Measurements from ENCODE around the gene UVRAG. TPM values are rescaled to one million over a fixed set of nuclear protein-coding genes. Genes with fewer than 3 reads are reported as not detected.

UVRAG gene
- total and polyA plus RNA-seq, 2 of the 13 experiments (the other 11 are each of a cell fraction or from before 2014, with no cell fraction given): 9.7 to 17.3 TPM

- ChIA-PET CTCF (ENCODE audit: low intra/inter-chr PET ratio, low total read pairs) (interaction anchor here (2.3 kb wide), 1 partner anchor 255 kb away, joined by 14 read pairs; no protein-coding TSS in a partner anchor), POLR2A (no interaction called here)
- H3K27ac ChIP-seq (ENCODE audit: extremely low read length, insufficient read depth, low read length): no peak overlapping the region
- H3K9me3 ChIP-seq (ENCODE audit: low read length): no peaks in the 10 kb centered on the region
- no peak overlapping the region for H3K4me3 ChIP-seq (replicated peaks in 1 of 3; ENCODE audit: insufficient read depth in 1 of 3, low read depth in 2 of 3, low read length in 3 of 3)
- no peak for ATAC-seq
- intact Hi-C loops (cut with micrococcal nuclease; ENCODE audit: unreplicated experiment) (loop anchor here (1.0 kb wide), 1 partner anchor 254 kb away; no protein-coding TSS in a partner anchor), in situ Hi-C loops (cut with HindIII; ENCODE audit: extremely low pct_ligation_motif_present, low pct_unique_long_range_greater_than_20kb) (loop anchor here (5.0 kb wide), 1 partner anchor 249 kb away; no protein-coding TSS in a partner anchor)
- H4K20me1 ChIP-seq (ENCODE audit: insufficient read depth, low read length): no peaks in the 10 kb centered on the region
- no peak for FAIRE-seq
- 85% methylated on average over 5 of the region's 5 CpGs for WGBS (ENCODE audit: low lambda C conversion rate)
- no TSS peak for BruUV-seq (replicated peaks)
- no peak for DNase-seq (ENCODE audit: low spot score)
- H3K36me3 ChIP-seq (replicated peaks in 1 of 2; ENCODE audit: control insufficient read depth in 1 of 2, insufficient read depth in 2 of 2, low read length in 2 of 2): no peaks in the 10 kb centered on the region
- H3K4me2 ChIP-seq (ENCODE audit: low read depth, low read length): peak overlapping the region; percentile 85
- H3K27me3 ChIP-seq (ENCODE audit: control insufficient read depth in 1 of 2, insufficient read depth in 2 of 2, low read length in 2 of 2): no peaks in the 10 kb centered on the region
- H2AFZ ChIP-seq (ENCODE audit: low read length): no peak overlapping the region
- TF ChIP-seq SOX13 (IDR thresholded peaks at IDR 0.05): no peak
- TF ChIP-seq SOX13 (CRISPR knock-in tag; conservative IDR thresholded peaks at IDR 0.05 in 1 of 2, IDR thresholded peaks at IDR 0.05 in 1 of 2): no peak
- TF ChIP-seq MAF1 (CRISPR knock-in tag; IDR thresholded peaks at IDR 0.05; ENCODE audit: borderline replicate concordance): no peak
- no peak for TF ChIP-seq ARHGAP35 (CRISPR knock-in tag; IDR thresholded peaks at IDR 0.05; ENCODE audit: borderline replicate concordance)
- TF ChIP-seq XBP1 (CRISPR knock-in tag; IDR thresholded peaks at IDR 0.05): no peak
- TF ChIP-seq ZNF777 (CRISPR knock-in tag; IDR thresholded peaks at IDR 0.05): no peak
- TF ChIP-seq, protein P1, sequence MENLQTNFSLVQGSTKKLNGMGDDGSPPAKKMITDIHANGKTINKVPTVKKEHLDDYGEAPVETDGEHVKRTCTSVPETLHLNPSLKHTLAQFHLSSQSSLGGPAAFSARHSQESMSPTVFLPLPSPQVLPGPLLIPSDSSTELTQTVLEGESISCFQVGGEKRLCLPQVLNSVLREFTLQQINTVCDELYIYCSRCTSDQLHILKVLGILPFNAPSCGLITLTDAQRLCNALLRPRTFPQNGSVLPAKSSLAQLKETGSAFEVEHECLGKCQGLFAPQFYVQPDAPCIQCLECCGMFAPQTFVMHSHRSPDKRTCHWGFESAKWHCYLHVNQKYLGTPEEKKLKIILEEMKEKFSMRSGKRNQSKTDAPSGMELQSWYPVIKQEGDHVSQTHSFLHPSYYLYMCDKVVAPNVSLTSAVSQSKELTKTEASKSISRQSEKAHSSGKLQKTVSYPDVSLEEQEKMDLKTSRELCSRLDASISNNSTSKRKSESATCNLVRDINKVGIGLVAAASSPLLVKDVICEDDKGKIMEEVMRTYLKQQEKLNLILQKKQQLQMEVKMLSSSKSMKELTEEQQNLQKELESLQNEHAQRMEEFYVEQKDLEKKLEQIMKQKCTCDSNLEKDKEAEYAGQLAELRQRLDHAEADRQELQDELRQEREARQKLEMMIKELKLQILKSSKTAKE (CRISPR knock-in tag; IDR thresholded peaks at IDR 0.05; ENCODE audit: borderline replicate concordance): no peak
- TF ChIP-seq NAIF1 (CRISPR knock-in tag; IDR thresholded peaks at IDR 0.05; ENCODE audit: borderline replicate concordance): no peak
- TF ChIP-seq CREB1 (IDR thresholded peaks at IDR 0.05): no peak
- no peak for TF ChIP-seq CREB1 (CRISPR knock-in tag; IDR thresholded peaks at IDR 0.05)
- TF ChIP-seq, protein P2, sequence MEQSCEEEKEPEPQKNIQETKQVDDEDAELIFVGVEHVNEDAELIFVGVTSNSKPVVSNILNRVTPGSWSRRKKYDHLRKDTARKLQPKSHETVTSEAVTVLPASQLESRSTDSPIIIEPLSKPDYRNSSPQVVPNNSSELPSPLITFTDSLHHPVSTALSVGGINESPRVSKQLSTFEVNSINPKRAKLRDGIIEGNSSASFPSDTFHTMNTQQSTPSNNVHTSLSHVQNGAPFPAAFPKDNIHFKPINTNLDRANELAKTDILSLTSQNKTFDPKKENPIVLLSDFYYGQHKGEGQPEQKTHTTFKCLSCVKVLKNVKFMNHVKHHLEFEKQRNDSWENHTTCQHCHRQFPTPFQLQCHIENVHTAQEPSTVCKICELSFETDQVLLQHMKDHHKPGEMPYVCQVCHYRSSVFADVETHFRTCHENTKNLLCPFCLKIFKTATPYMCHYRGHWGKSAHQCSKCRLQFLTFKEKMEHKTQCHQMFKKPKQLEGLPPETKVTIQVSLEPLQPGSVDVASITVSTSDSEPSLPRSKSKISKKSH (CRISPR knock-in tag; IDR thresholded peaks at IDR 0.05; ENCODE audit: borderline replicate concordance): 0 out of 2 replicates have a peak, but pooled peaks have one; percentile 2
- TF ChIP-seq RARA (CRISPR knock-in tag; IDR thresholded peaks at IDR 0.05): no peak
- no peak for TF ChIP-seq ZFP1 (CRISPR knock-in tag; IDR thresholded peaks at IDR 0.05)
- no peak for TF ChIP-seq DMAP1 (CRISPR knock-in tag; IDR thresholded peaks at IDR 0.05)
- TF ChIP-seq ZNF891 (CRISPR knock-in tag; IDR thresholded peaks at IDR 0.05): 0 out of 2 replicates have a peak, but pooled peaks have one; percentile 17
- no peak for TF ChIP-seq HES4 (CRISPR knock-in tag; IDR thresholded peaks at IDR 0.05; ENCODE audit: borderline replicate concordance)
- 0 out of 2 replicates have a peak, but pooled peaks have one; percentile 46 for TF ChIP-seq ZNF598 (CRISPR knock-in tag; IDR thresholded peaks at IDR 0.05; ENCODE audit: borderline replicate concordance)
- no peak for TF ChIP-seq MEF2D (CRISPR knock-in tag; IDR thresholded peaks at IDR 0.05)
- peaks cover 93% of the 10 kb centered on the region for H3K4me1 ChIP-seq (ENCODE audit: insufficient read depth, low read length)
- no peaks in the 10 kb centered on the region for H3K79me2 ChIP-seq (ENCODE audit: insufficient read depth, low read length)
- H3K9ac ChIP-seq (ENCODE audit: insufficient read depth, low read depth, low read length): no peak overlapping the region
Observed at GRCh38 chr11:76151556-76152085, 336.6 kb downstream of the UVRAG start.

All from HepG2 (cell line).